ENCODE measurements around the gene HIGD2B. TPM values are rescaled to one million over a fixed set of nuclear protein-coding genes. Genes with fewer than 3 reads are reported as not detected.

The HIGD2B gene, protein sequence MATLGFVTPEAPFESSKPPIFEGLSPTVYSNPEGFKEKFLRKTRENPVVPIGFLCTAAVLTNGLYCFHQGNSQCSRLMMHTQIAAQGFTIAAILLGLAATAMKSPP
- not detected in 2 replicates for total RNA-seq

GRCh38 chr15:72685925-72686794, at the start of gene HIGD2B, which contains the start of gene BBS4:
Gene HIGD2B (minus strand): TSS chr15:72686182. CDS start chr15:72676374, 9,808 bp downstream.
Gene BBS4 (plus strand): TSS chr15:72686207. CDS start chr15:72686228, 21 bp downstream.

GRCh38 chr15:72654397-72654796, 31.6 kb downstream of the HIGD2B start, which contains the start of gene GOLGA6B:
Gene GOLGA6B (plus strand): TSS chr15:72654697. CDS start chr15:72654738, 41 bp downstream.

Small RNAs within 50 kb of the gene (small RNA-seq; reads per million reads assigned to genes)
- not detected for gene RN7SL853P

Other genes starting within 250 kb of the HIGD2B start
- 41.0 and 58.9 TPM in 2 replicates for gene ARIH1, start 211.9 kb downstream of the HIGD2B start, total RNA-seq
- not detected in 2 replicates for gene GOLGA6B, start 31.5 kb downstream of the HIGD2B start, total RNA-seq
- gene BBS4, start within 50 bp of the HIGD2B start, total RNA-seq, result 28.9 and 33.8 TPM in 2 replicates
- 56.5 and 71.9 TPM in 2 replicates for gene ADPGK, start 97.6 kb upstream of the HIGD2B start, total RNA-seq